HG03571 (cell line): ENCODE results near the gene BGN.

Experiments used
- ATAC-seq: cut with Tn5 transposase; IDR thresholded peaks from one replicate; pipeline ENCODE4 v1.9.1; 2021; ENCODE audit not compliant: unreplicated experiment

The BGN gene

GRCh38 chrX:153502131-153502530, 7.4 kb downstream of the BGN start:
- no peak for ATAC-seq

DNA sequence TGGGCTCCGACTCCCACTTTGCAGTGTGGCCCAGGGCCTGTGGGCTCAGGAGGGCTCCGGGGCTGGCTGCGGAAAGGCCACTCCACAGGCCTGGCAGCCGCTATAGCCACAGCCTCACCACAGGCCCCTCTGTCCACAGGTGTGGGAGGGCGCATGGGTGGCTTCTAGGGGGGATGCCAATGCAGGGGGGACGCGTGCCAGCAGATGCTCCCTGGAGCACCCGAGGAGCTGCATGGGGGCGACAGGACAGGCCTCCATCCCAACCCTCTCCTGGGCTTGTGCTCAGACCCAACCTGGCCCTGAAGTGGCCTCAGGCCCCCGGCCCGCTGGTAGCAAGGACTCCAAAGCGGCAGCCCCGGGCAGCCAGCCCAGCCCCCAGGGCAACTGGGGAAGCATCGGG, 8.0 kb downstream of the BGN start:
- ATAC-seq = no peak

DNA sequence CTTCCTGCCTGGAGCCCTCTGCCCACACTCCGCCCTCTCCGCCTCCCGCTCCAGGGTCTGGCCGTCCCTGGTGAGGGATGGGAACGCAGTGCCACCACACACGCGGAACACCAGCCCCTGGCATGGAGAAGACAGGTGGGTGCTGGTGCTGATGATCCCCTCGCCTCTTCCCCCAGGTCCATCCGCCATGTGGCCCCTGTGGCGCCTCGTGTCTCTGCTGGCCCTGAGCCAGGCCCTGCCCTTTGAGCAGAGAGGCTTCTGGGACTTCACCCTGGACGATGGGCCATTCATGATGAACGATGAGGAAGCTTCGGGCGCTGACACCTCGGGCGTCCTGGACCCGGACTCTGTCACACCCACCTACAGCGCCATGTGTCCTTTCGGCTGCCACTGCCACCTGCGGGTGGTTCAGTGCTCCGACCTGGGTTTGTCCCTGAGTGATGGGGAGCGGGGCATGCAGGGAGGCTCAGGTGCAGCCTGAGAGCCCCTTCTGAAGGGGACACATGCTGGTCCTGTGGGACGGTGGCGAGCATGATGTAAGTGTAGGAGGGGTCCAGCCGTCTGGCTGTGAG, 9.8 kb downstream of the BGN start:
- ATAC-seq = no peak

- ATAC-seq = no peak
Measured at GRCh38 chrX:153505361-153505760, 10.6 kb downstream of the BGN start.

GRCh38 chrX:153507484-153508178, 12.9 kb downstream of the BGN start:
- ATAC-seq = peak; percentile 86

- no peak for ATAC-seq
Measured at GRCh38 chrX:153509592-153509991, 14.8 kb downstream of the BGN start.

DNA sequence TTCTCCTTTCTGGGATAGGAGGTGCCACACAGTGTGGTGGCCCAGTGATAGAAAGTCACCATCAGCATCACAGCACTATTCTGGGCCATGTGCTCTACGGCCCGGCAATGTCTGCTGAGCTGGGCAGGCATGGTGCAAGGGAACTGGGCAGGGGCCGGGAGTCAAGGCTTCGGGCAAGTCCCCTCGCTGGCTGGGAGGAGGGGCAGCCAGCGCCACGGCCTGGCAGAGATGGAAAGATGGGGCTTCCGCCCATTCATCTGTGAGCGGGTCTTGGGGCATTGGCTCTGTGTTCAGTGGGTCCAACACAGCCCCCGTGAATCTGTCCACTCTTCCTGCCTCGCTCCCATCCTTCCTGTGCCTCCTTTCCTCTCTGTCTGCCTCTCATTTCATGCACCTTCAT, 15.6 kb downstream of the BGN start:
- ATAC-seq = no peak

- ATAC-seq = no peak
Measured at GRCh38 chrX:153511784-153512500, 17.2 kb downstream of the BGN start.

GRCh38 chrX:153512501-153512893, 17.7 kb downstream of the BGN start:
- ATAC-seq = no peak

GRCh38 chrX:153513265-153513664, 18.5 kb downstream of the BGN start:
- no peak for ATAC-seq

GRCh38 chrX:153514259-153514658, 19.5 kb downstream of the BGN start:
- no peak for ATAC-seq

GRCh38 chrX:153515435-153515834, 20.7 kb downstream of the BGN start:
- ATAC-seq = no peak

DNA sequence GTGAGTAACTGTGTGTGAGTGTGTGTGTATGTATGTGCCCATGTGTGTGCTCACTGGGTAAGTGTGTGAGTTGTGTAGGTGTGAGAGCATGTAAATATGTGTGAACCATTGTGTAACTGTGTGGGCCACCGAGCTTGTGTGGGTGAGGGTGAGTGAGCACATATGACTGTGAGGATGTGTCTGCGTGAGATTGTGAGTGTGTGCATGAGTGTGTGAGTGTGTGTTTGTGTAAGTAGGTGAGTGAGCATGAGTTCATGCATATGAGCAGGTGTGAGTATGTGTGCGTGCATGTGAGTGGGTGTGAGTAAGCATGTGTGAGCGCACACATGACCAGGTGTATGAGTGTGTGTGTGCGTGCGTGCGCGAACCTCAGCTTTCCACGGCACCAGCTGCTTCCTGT, 21.3 kb downstream of the BGN start:
- no peak for ATAC-seq

GRCh38 chrX:153517423-153517822, 22.6 kb downstream of the BGN start, which contains the start of gene ATP2B3:
Gene ATP2B3, plus strand, starts transcription at chrX:153517642. Its CDS starts 18,606 bp downstream, at chrX:153536248.
- no peak for ATAC-seq

GRCh38 chrX:153517946-153518834, 23.4 kb downstream of the BGN start:
- no peak for ATAC-seq

DNA sequence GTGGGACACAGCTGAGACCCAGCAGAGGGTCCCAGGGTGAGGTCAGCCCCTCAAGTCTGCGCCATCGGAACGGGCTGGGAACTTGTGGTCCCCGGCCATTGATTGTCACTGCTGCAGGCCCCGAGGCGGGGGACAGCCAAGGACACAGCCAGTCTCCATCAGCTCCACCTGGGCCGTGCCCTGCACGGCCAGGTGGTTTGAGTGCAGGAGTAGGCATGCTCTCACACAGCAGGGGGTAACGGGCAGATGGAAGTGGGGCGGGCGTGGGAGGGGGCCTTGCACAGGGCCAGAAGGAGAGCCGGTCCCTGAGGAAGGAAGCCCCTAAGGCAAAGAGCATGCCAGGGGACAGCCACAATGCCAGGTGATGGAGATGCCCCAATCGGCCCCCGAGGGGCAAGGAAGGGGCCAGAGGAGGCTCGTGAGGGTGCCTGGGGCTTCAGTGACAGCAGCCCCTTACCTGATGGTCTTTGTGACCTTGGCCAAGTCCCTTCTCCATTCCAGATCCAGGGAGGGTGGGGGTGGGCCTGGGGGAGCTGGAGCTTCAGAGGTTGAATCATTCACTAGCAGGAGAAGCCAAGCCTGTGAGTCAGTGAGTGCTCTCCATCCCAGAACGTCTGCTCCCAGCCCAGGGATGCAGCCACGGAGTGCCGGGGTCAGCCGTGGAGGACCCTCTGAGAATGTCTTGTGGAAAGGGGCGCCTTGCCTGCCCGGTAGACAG, 24.9 kb downstream of the BGN start:
- ATAC-seq = no peak

- ATAC-seq = no peak
Measured at GRCh38 chrX:153520287-153520917, 25.6 kb downstream of the BGN start.

- ATAC-seq = no peak
Measured at GRCh38 chrX:153521034-153521433, 26.3 kb downstream of the BGN start.

- no peak for ATAC-seq
Measured at GRCh38 chrX:153522259-153522658, 27.5 kb downstream of the BGN start.

- no peak for ATAC-seq
Measured at GRCh38 chrX:153523269-153523668, 28.5 kb downstream of the BGN start.
